H9 (cell line): ENCODE results near the gene IDUA. TPM values are rescaled to one million over a fixed set of nuclear protein-coding genes. Genes with fewer than 3 reads are reported as not detected.

Source experiments
- DNase-seq: peaks from one replicate; pipeline ENCODE4 v3.0.0-alpha.2; 2017
- H2AFZ ChIP-seq: one replicate; pipeline ENCODE4 v1.6.1; 2013; ENCODE audit warnings: mild to moderate bottlenecking, low read length, control low read depth, moderate library complexity
- H2AK5ac ChIP-seq: 2 replicates; pipeline ENCODE4 v1.6.1; 2013; ENCODE audit warnings: low read length, control low read depth, mixed read lengths; ENCODE audit not compliant: insufficient read length
- H2BK120ac ChIP-seq: one replicate; pipeline ENCODE4 v1.6.1; 2013; ENCODE audit warnings: low read depth, mild to moderate bottlenecking, low read length, control low read depth, inconsistent platforms; ENCODE audit not compliant: poor library complexity, severe bottlenecking
- H2BK12ac ChIP-seq: 2 replicates; pipeline ENCODE4 v1.6.1; 2013; ENCODE audit warnings: low read length, control low read depth, mixed read lengths, low read depth; ENCODE audit not compliant: insufficient read length
- H2BK15ac ChIP-seq: 2 replicates; pipeline ENCODE4 v1.6.1; 2013; ENCODE audit warnings: low read depth, low read length, control low read depth
- H2BK20ac ChIP-seq: one replicate; pipeline ENCODE4 v1.6.1; 2013; ENCODE audit warnings: low read depth, mild to moderate bottlenecking, low read length, control low read depth, inconsistent platforms; ENCODE audit not compliant: poor library complexity, severe bottlenecking
- H2BK5ac ChIP-seq: 2 replicates; pipeline ENCODE4 v1.6.1; 2013; ENCODE audit warnings: low read length, control low read depth, mixed read lengths; ENCODE audit not compliant: insufficient read length
- H3K14ac ChIP-seq: 2 replicates; pipeline ENCODE4 v1.6.1; 2013; ENCODE audit warnings: low read length, control low read depth; ENCODE audit not compliant: insufficient read depth
- H3K18ac ChIP-seq: 2 replicates; pipeline ENCODE4 v1.6.1; 2013; ENCODE audit warnings: low read depth, mild to moderate bottlenecking, mixed read lengths, low read length, control low read depth; ENCODE audit not compliant: insufficient read length
- H3K23ac ChIP-seq: 2 replicates; pipeline ENCODE4 v1.6.1; 2013; ENCODE audit warnings: low read length, control low read depth, mixed read lengths, low read depth; ENCODE audit not compliant: insufficient read length
- H3K23me2 ChIP-seq: 2 replicates; pipeline ENCODE4 v1.6.1; 2013; ENCODE audit warnings: low read depth, mild to moderate bottlenecking, mixed read lengths, low read length, control low read depth; ENCODE audit not compliant: insufficient read length, poor library complexity, severe bottlenecking
- H3K27ac ChIP-seq: 2 replicates; pipeline ENCODE4 v1.5.1; 2013; ENCODE audit warnings: low read length, control low read depth, mixed read lengths, low read depth; ENCODE audit not compliant: insufficient read length
- H3K27me3 ChIP-seq: 2 replicates; pipeline ENCODE4 v1.6.1; 2013; ENCODE audit warnings: low read length, control low read depth, inconsistent platforms; ENCODE audit not compliant: insufficient read depth
- H3K4ac ChIP-seq: 2 replicates; pipeline ENCODE4 v1.6.1; 2013; ENCODE audit warnings: low read depth, mild to moderate bottlenecking, control low read depth, inconsistent platforms, low read length, moderate library complexity
- H3K4me1 ChIP-seq: 2 replicates; pipeline ENCODE4 v1.6.1; 2013; ENCODE audit warnings: low read length, control low read depth, inconsistent platforms; ENCODE audit not compliant: insufficient read depth
- H3K4me2 ChIP-seq: 2 replicates; pipeline ENCODE4 v1.6.1; 2013; ENCODE audit warnings: low read length, control low read depth, mixed read lengths; ENCODE audit not compliant: insufficient read length, insufficient read depth
- H3K56ac ChIP-seq: 2 replicates; pipeline ENCODE4 v1.6.1; 2013; ENCODE audit warnings: low read depth, mild to moderate bottlenecking, mixed read lengths, low read length, control low read depth; ENCODE audit not compliant: insufficient read length
- H3K79me1 ChIP-seq: 2 replicates; pipeline ENCODE4 v1.6.1; 2013; ENCODE audit warnings: low read depth, mild to moderate bottlenecking, moderate library complexity, low read length, control low read depth, inconsistent platforms; ENCODE audit not compliant: insufficient read depth, poor library complexity, severe bottlenecking
- H3K79me2 ChIP-seq: 2 replicates; pipeline ENCODE4 v1.6.1; 2013; ENCODE audit warnings: low read length, control low read depth, inconsistent platforms; ENCODE audit not compliant: insufficient read depth
- H3K9ac ChIP-seq: 2 replicates; pipeline ENCODE4 v1.6.1; 2013; ENCODE audit warnings: low read length, control low read depth, mixed read lengths; ENCODE audit not compliant: insufficient read length; ENCODE audit errors: extremely low read depth
- H3K9me3 ChIP-seq: one replicate; pipeline ENCODE4 v1.6.1; 2013; ENCODE audit warnings: low read depth, low read length, inconsistent platforms; ENCODE audit not compliant: control insufficient read depth
- H3T11ph ChIP-seq: one replicate; pipeline ENCODE4 v1.6.1; 2013; ENCODE audit warnings: mild to moderate bottlenecking, low read length, control low read depth, inconsistent platforms
- H4K20me1 ChIP-seq: one replicate; pipeline ENCODE4 v1.6.1; 2013; ENCODE audit not compliant: control insufficient read depth, insufficient read length, insufficient read depth
- H4K5ac ChIP-seq: 2 replicates; pipeline ENCODE4 v1.6.1; 2013; ENCODE audit warnings: low read depth, mild to moderate bottlenecking, mixed read lengths, low read length, control low read depth; ENCODE audit not compliant: insufficient read length
- H4K8ac ChIP-seq: replicated peaks from 2 replicates; pipeline ENCODE4 v1.6.1; 2013; ENCODE audit warnings: low read length, control low read depth, mixed read lengths, low read depth; ENCODE audit not compliant: insufficient read length
- H4K91ac ChIP-seq: 2 replicates; pipeline ENCODE4 v1.6.1; 2013; ENCODE audit warnings: low read depth, mild to moderate bottlenecking, moderate library complexity, mixed read lengths, low read length, control low read depth; ENCODE audit not compliant: insufficient read length
- H3K27ac Mint-ChIP-seq, 3 experiments: 2 replicates in 2 of 3; 3 replicates in 1 of 3; pipeline ENCODE4 v1.8.0; 2020 to 2021; ENCODE audit warnings: mixed read lengths in 3 of 3, mild to moderate bottlenecking in 1 of 3, moderate library complexity in 1 of 3
- H3K27me3 Mint-ChIP-seq: 2 replicates; pipeline ENCODE4 v1.8.0; 2021; ENCODE audit warnings: low read depth, mild to moderate bottlenecking, moderate library complexity, mixed read lengths
- H3K36me3 Mint-ChIP-seq, 3 experiments: 2 replicates in 2 of 3; 3 replicates in 1 of 3; pipeline ENCODE4 v1.8.0; 2020 to 2021; ENCODE audit warnings: low read depth in 3 of 3, mixed read lengths in 3 of 3; ENCODE audit not compliant: insufficient read depth in 1 of 3
- H3K4me1 Mint-ChIP-seq, 2 experiments: 2 replicates each; pipeline ENCODE4 v1.8.0; 2020; ENCODE audit warnings: mixed read lengths in 2 of 2
- H3K4me3 Mint-ChIP-seq, 2 experiments: 2 replicates in 1 of 2; 3 replicates in 1 of 2; pipeline ENCODE4 v1.8.0; 2020 to 2021; ENCODE audit warnings: mild to moderate bottlenecking in 2 of 2, mixed read lengths in 2 of 2, moderate library complexity in 1 of 2
- H3K9me3 Mint-ChIP-seq, 2 experiments: 2 replicates in 1 of 2; 3 replicates in 1 of 2; pipeline ENCODE4 v1.8.0; 2020; ENCODE audit warnings: mild to moderate bottlenecking in 2 of 2, mixed read lengths in 2 of 2, moderate library complexity in 1 of 2
- WGBS: extraction: QIAGEN DNeasy Blood & Tissue Kit; methylation state at CpG from one replicate; pipeline ENCODE4 v1.1.7; 2013; ENCODE audit warnings: missing lambda C conversion rate, low lambda C conversion rate, mixed read lengths; ENCODE audit not compliant: insufficient read length; ENCODE audit errors: extremely low coverage; 5-methylcytosine and 5-hydroxymethylcytosine counted together
- total RNA-seq: library from RNA; stranded (reverse); gene quantifications from 2 replicates; pipeline ENCODE4 v1.2.1, GENCODE V29; 2021
- TF ChIP-seq, protein P1 (sequence below): fragments of 200-600 bp; sonication (generic); conservative IDR thresholded peaks from 3 replicates; pipeline ENCODE4 v1.8.0; 2021; ENCODE audit warnings: antibody characterized with exemption, mild to moderate bottlenecking

The IDUA gene
- total RNA-seq, 1 experiment from 2014 or later = 14.5 TPM

DNA sequence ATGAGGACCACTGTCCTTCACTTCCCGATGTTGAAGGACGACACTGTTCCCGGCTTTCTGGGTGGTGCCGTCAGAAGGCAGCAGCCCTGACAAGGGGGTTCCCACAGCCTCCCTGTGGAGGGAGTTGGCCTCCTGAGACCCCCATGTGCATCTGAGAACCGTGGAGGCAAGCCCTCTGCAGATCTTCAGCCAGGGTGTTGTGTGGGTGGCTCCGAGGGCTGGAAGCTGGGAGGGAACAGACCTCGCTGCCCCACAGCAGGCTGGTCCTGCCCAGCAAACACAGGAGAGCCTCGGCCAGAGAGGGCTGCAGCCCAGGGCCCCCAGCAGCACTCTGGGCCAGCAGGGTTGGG lies 29.6 kb upstream of the IDUA start:
- H3K9ac ChIP-seq = no peak overlapping the region
- no peak overlapping the region for H4K5ac ChIP-seq
- H3K4me1 ChIP-seq = no peaks in the 10 kb centered on the region
- H2BK20ac ChIP-seq = no peak overlapping the region
- no peak overlapping the region for H4K91ac ChIP-seq
- no peak overlapping the region for H2AFZ ChIP-seq
- no peak overlapping the region for H3T11ph ChIP-seq
- WGBS = no CpG with 5 or more reads among the region's 8 CpGs
- no peak overlapping the region for H2BK15ac ChIP-seq
- H3K56ac ChIP-seq = no peak overlapping the region
- no peaks in the 10 kb centered on the region for H3K9me3 ChIP-seq
- no peaks in the 10 kb centered on the region for H3K79me1 ChIP-seq
- Mint-ChIP-seq H3K9me3 (no peaks in the 10 kb centered on the region), H3K4me3 (no peak overlapping the region), H3K27ac (no peak overlapping the region), H3K4me1 (no peaks in the 10 kb centered on the region), H3K36me3 (peaks cover 0 to 5% (median 0%) of the 10 kb centered on the region in 3 experiments; a peak in 2 of 7 replicates), H3K27me3 (no peaks in the 10 kb centered on the region)
- H2BK12ac ChIP-seq = no peak overlapping the region
- TF ChIP-seq, protein P1, sequence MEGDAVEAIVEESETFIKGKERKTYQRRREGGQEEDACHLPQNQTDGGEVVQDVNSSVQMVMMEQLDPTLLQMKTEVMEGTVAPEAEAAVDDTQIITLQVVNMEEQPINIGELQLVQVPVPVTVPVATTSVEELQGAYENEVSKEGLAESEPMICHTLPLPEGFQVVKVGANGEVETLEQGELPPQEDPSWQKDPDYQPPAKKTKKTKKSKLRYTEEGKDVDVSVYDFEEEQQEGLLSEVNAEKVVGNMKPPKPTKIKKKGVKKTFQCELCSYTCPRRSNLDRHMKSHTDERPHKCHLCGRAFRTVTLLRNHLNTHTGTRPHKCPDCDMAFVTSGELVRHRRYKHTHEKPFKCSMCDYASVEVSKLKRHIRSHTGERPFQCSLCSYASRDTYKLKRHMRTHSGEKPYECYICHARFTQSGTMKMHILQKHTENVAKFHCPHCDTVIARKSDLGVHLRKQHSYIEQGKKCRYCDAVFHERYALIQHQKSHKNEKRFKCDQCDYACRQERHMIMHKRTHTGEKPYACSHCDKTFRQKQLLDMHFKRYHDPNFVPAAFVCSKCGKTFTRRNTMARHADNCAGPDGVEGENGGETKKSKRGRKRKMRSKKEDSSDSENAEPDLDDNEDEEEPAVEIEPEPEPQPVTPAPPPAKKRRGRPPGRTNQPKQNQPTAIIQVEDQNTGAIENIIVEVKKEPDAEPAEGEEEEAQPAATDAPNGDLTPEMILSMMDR = no peak
- no peak overlapping the region for H3K27ac ChIP-seq
- H3K14ac ChIP-seq = no peak overlapping the region
- H2BK5ac ChIP-seq = no peak overlapping the region
- no peaks in the 10 kb centered on the region for H3K23me2 ChIP-seq
- no peak for DNase-seq
- H3K79me2 ChIP-seq = no peaks in the 10 kb centered on the region
- H4K20me1 ChIP-seq = no peaks in the 10 kb centered on the region
- H3K4me2 ChIP-seq = no peak overlapping the region
- H3K23ac ChIP-seq = no peak overlapping the region
- no peak overlapping the region for H2AK5ac ChIP-seq
- no peak overlapping the region for H2BK120ac ChIP-seq
- no peak overlapping the region for H3K18ac ChIP-seq
- no peak overlapping the region for H3K4ac ChIP-seq
- H3K27me3 ChIP-seq = no peaks in the 10 kb centered on the region
- H4K8ac ChIP-seq = no peak overlapping the region
